Measurements from ENCODE around the gene TNFSF10. TPM values are rescaled to one million over a fixed set of nuclear protein-coding genes. Genes with fewer than 3 reads are reported as not detected.

TNFSF10 gene
- total RNA-seq, 1 experiment from 2014 or later: 2.2 TPM

- ChIA-PET POLR2A (no interaction called here), CTCF (interaction anchor here (0.7 kb wide), 1 partner anchor 180 kb away, joined by 7 read pairs; no protein-coding TSS in a partner anchor)
- no peaks in the 10 kb centered on the region for H3K4me1 ChIP-seq (ENCODE audit: control insufficient read depth, insufficient read depth, low read length)
- H3K9me3 ChIP-seq (ENCODE audit: control insufficient read depth, insufficient read depth, low read depth, low read length): no peaks in the 10 kb centered on the region
- intact Hi-C loops (cut with micrococcal nuclease; ENCODE audit: unreplicated experiment): no loop called here
- no peak overlapping the region for H3K27ac ChIP-seq (ENCODE audit: low read length)
- H3K36me3 ChIP-seq (ENCODE audit: control insufficient read depth, insufficient read depth, low read length): no peaks in the 10 kb centered on the region
- ATAC-seq (no peak), DNase-seq (ENCODE audit: low read depth, low spot score) (no peak)
- H3K27me3 ChIP-seq (ENCODE audit: control insufficient read depth, insufficient read depth, low read length): no peaks in the 10 kb centered on the region
- H3K4me3 ChIP-seq (ENCODE audit: low read depth in 2 of 2, low read length in 2 of 2): no peak overlapping the region
- in situ Hi-C loops (cut with HindIII; ENCODE audit: low pct_unique_long_range_greater_than_20kb, low sequenced_read_pairs): no loop called here
- no TSS peak for BruUV-seq (replicated peaks)
- TF ChIP-seq TCF7L2 (IDR thresholded peaks at IDR 0.05; ENCODE audit: low read depth, low read length) (no peak), REST (IDR thresholded peaks at IDR 0.05; ENCODE audit: insufficient read depth in 1 of 2, low read depth in 2 of 2, low read length in 1 of 2) (no peak), SIN3A (IDR thresholded peaks at IDR 0.05; ENCODE audit: borderline replicate concordance, insufficient read depth, low read depth, low read length) (no peak), POLR2AphosphoS5 (IDR thresholded peaks at IDR 0.05; ENCODE audit: low read depth, low read length) (no peak), CTCF (IDR thresholded peaks at IDR 0.05) (no peak)
Observed at GRCh38 chr3:172539273-172539672, 16.0 kb upstream of the TNFSF10 start.

- intact Hi-C loops (cut with micrococcal nuclease; ENCODE audit: unreplicated experiment): no loop called here
- no peak overlapping the region for H3K27ac ChIP-seq (ENCODE audit: low read length)
Observed at GRCh38 chr3:172538368-172539151, 15.3 kb upstream of the TNFSF10 start.

More at GRCh38 chr3:172538368-172539151, 15.3 kb upstream of the TNFSF10 start:
- DNase-seq (ENCODE audit: low read depth, low spot score): no peak
- in situ Hi-C loops (cut with HindIII; ENCODE audit: low pct_unique_long_range_greater_than_20kb, low sequenced_read_pairs): no loop called here
- no peaks in the 10 kb centered on the region for H3K27me3 ChIP-seq (ENCODE audit: control insufficient read depth, insufficient read depth, low read length)
- H3K4me3 ChIP-seq (ENCODE audit: low read depth in 2 of 2, low read length in 2 of 2): no peak overlapping the region
- H3K36me3 ChIP-seq (ENCODE audit: control insufficient read depth, insufficient read depth, low read length): no peaks in the 10 kb centered on the region
- ChIA-PET POLR2A (interaction anchor here (0.6 kb wide), 1 partner anchor 169 kb away, joined by 4 read pairs; no protein-coding TSS in a partner anchor), CTCF (interaction anchor here (0.5 to 0.7 kb wide), 2 partner anchors 180 to 198 kb away, joined by 7 to 10 read pairs; no protein-coding TSS in a partner anchor)
- BruUV-seq (replicated peaks): no TSS peak
- no peaks in the 10 kb centered on the region for H3K9me3 ChIP-seq (ENCODE audit: control insufficient read depth, insufficient read depth, low read depth, low read length)
- ATAC-seq: no peak
- H3K4me1 ChIP-seq (ENCODE audit: control insufficient read depth, insufficient read depth, low read length): no peaks in the 10 kb centered on the region
- no peak for TF ChIP-seq REST (IDR thresholded peaks at IDR 0.05; ENCODE audit: insufficient read depth in 1 of 2, low read depth in 2 of 2, low read length in 1 of 2)
- TF ChIP-seq SIN3A (IDR thresholded peaks at IDR 0.05; ENCODE audit: borderline replicate concordance, insufficient read depth, low read depth, low read length): no peak
- no peak for TF ChIP-seq CTCF (IDR thresholded peaks at IDR 0.05)
- no peak for TF ChIP-seq TCF7L2 (IDR thresholded peaks at IDR 0.05; ENCODE audit: low read depth, low read length)
- no peak for TF ChIP-seq POLR2AphosphoS5 (IDR thresholded peaks at IDR 0.05; ENCODE audit: low read depth, low read length)

All from Panc1 (cell line).